NCI-H748 (cell line): ENCODE results near the gene DTD1.

ENCODE experiments used
- DNase-seq: peaks from one replicate; lab custom pipeline; 2025; ENCODE audit not compliant: unreplicated experiment; lab: John Stamatoyannopoulos, UW

DTD1 gene

GRCh38 chr20:18701969-18702368, 114.1 kb downstream of the DTD1 start:
- DNase-seq, result no peak

GRCh38 chr20:18702736-18703135, 114.9 kb downstream of the DTD1 start:
- no peak for DNase-seq

GRCh38 chr20:18705490-18705889, 117.6 kb downstream of the DTD1 start:
- DNase-seq, result no peak

GRCh38 chr20:18705910-18706309, 118.1 kb downstream of the DTD1 start:
- DNase-seq, result no peak

DNA sequence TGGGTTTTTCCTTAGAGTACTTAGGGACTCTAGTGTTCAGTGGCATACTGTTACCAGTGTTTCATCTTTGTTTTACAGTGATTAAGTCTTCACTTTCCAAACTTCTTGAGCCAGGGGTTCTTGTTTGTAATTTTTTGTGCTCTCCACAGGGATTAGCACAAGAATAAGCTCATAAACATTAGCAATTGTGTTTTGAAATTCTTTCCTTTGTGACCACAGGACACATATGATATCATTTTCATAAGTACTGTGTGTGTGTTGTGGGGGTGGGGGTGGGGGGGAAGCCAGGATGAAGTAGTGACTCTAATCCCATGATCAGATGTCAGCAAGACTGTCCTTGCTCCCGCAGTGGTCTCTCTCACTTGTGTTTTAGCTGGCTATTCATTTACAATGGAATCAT, 124.3 kb downstream of the DTD1 start:
- DNase-seq, result no peak

GRCh38 chr20:18712882-18713281, 125.0 kb downstream of the DTD1 start:
- DNase-seq, result no peak

DNA sequence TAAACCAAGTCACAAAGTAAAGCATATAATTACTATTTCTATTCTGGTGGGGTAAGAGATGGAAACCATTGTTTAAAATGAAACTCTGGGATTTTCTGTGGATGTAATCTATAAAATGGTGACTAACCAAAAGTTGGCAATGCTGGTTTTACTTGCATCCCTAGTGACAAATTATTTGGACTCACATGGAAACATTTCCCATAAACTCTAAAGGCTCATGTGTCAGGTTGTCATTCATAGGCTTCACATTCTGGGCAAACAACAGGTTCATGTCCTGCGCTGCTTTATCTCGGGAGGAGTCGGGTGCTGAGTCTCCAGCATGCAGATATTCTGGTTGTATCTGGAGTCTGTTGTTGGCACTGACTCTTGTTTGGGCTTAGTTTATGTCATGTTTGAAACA, 127.7 kb downstream of the DTD1 start:
- DNase-seq, result no peak

- DNase-seq, result peak; percentile 55
Observed at GRCh38 chr20:18717062-18717461, 129.2 kb downstream of the DTD1 start.

DNA sequence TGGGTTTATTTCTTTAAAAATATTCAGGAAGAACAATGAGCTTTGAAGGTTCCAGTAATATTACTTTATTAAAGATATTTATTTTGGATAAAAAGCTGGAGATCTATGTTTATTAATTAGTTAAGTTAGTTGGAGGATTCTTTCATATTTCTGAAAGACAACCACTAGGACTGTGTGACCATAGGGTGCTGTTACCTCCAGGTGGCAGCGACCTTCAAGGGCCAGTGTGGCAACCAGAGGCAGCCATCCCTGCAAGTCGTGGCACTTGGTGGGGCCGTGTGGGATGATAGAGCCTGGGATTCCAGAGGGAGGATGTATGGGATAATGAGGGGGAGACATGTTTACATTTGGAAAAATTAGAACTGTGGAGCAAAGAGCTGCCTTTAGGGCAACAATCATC, 130.3 kb downstream of the DTD1 start:
- no peak for DNase-seq

GRCh38 chr20:18719426-18719825, 131.6 kb downstream of the DTD1 start:
- no peak for DNase-seq

GRCh38 chr20:18721551-18722115, 133.8 kb downstream of the DTD1 start:
- DNase-seq, result no peak

- DNase-seq, result no peak
Observed at GRCh38 chr20:18722371-18722770, 134.5 kb downstream of the DTD1 start.

DNA sequence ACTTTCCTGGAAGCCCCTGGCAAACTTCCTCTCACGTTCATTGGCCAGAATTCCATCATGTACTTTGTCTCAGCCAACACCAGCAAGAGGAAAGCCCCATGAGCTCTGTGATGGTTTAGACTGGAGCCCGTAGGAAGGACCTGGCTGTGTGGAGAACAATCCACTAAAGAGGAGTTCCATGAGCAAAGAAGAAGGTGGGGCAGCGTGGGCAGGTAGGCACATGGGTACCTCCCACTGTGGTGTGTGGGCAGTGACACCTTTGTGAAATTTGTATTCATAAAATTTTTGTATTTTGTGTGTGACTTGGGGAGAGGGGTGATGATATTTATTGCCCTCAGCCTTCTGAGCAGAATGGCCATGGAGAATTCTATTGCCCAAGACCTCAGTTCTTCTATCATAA, 136.2 kb downstream of the DTD1 start:
- DNase-seq, result no peak

DNA sequence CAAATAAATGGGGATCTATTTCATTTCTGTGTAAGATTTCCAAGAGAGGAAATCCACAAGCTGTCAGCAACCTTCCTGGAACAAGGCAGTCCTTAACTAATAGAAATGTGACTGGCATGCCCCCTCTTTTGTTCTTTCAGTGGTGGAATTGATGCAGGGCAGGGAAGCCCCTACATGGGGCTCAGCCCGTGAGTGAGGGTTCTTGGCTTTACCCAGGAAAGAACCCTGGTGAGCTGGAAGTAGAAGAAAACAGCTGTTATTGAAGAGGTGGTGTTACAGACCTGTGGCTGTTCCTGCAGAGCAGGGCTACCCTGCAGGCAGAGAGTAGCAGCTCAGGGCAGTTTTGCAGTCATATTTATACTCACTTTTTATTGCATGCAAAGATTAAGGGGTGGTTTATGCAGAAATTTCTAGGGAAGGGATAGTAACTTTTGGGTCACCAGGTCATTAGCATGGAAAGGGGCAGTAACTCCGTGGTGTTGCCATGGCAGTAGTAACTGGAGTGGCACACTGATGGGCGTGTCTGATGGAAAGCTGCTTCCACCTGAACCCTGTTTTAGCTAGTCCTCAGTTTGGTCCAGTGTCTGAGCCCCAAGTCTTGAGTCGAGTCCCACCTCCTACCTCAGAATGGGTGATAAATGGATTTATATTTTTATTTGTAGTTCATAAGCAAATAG, 137.1 kb downstream of the DTD1 start:
- no peak for DNase-seq

DNA sequence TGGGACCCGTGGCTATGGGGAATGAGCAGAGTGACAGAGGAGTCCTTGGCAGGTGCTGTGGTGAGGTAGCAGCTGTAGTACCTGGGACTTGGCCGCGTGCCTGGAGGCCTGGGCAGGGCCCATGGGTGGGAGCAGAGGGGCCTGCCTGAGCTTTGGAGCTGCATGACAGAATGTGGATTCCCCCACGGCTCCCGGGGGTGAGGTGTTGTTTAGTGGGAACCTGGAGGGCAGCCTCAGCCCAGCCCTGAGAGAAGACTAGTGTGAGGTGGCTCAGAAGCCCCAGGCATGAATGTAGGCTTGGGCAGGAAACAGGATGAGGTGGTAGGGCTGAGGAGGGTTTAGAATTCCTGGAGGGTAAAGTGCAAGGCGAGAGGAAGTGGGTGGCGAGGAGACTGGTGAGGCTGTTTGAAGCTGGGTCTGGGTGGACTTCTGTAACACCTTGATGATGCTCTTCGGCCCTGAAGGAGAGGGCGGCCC, 139.2 kb downstream of the DTD1 start:
- no peak for DNase-seq

DNA sequence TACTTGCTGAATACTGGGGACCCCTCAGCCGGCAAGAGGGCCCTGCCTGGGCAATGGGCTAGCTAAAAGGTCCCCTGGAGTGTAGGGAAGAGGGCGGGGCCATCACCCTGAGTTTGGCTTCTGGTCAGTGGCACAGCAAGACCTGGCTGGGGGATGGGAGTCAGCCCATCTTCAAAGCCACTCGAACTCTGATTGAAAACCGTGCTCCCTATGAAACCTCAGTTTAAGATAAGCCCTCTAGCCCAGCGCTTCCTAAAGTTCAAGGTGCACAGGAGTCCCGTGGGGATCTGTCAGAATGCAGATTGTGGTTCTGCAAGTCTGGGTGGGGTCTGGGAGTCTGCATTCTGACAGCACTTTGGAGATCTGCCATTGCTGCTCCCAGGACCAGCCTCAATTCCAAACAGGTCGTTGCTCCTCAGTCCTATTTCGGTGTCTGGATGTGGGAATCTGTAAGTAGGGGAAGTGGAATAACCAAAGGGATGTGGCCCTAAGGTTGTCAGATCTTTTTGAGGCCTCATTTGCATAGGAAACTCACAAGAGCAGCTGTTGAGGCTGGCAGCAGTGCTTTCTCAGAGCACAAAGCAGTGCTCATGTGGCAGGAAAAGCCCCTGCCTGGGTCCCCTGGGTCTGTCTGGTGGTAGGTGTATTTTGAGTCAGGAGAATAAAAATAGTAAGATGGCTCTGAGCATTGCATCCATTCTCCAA, 140.5 kb downstream of the DTD1 start:
- DNase-seq, result no peak

DNA sequence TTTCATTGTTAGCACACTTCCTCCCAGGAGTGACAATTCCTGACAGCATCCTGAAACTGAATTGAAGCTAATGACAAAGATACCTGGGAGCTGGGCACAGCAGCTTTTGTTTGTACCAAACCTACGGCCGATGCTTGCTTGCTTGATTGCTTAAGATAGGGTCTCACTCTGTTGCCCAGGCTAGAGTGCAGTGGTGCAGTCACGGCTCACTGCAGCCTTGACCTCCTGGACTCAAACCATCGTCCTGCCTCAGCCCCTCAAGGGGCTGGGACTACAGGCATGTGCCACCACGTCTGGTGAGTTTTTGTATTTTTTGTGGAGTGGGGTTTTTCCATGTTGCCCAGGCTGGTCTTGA, 141.0 kb downstream of the DTD1 start:
- DNase-seq, result no peak

- DNase-seq, result no peak
Observed at GRCh38 chr20:18729231-18729825, 141.5 kb downstream of the DTD1 start.

DNA sequence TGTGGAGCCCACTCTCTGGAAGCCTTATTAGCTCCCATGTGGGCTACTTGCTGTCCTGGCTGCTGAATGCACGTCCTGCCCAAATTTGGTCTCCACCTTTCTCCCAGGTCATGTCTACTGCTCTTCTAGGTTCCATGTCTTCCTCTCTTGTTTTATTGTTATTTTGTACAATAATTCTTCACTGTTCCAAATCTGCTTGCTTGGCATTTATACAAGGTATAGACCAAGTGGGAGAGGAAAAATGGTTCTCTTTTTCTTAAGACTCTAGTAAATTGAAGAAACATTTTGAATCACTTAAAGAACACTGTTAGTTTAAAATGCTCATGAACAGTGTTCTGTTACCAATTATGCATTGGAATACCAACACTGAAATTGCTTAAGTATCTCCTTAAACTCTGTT, 144.1 kb downstream of the DTD1 start:
- no peak for DNase-seq

- DNase-seq, result peak; percentile 67
Observed at GRCh38 chr20:18734525-18735189, 146.8 kb downstream of the DTD1 start.

GRCh38 chr20:18737140-18737539, 149.3 kb downstream of the DTD1 start:
- DNase-seq, result no peak

DNA sequence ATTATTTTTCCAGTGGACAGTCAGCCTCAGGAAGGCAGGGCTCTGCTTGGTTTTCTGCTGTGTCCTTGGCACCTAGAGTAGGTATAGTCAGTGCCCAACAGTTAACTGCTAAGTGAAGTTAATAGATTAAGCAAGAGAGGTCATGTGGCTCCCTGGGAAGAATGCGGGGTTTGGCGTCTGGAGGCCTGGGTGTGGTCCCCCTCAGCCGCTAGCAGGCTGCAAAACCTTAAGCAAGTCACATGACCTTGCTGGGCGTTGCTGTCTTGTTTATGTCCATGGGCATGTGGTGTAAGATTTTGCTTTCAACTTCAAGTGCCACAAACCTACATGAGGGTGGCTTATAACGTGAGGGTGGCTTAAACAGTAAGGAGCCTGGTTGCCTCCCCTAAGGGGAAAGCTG, 150.2 kb downstream of the DTD1 start:
- peak; percentile 43 for DNase-seq
